HG03460 (cell line): Measurements from ENCODE around the gene TNFSF12.
"Not testable (repeated sequence)": the region's sequence is repeated elsewhere in the genome, so short reads cannot be mapped to it uniquely, and the experiment has no call there.

Experiments
- ATAC-seq: cut with Tn5 transposase; IDR thresholded peaks from one replicate; pipeline ENCODE4 v1.9.1; 2021; ENCODE audit not compliant: unreplicated experiment

The TNFSF12 gene

DNA sequence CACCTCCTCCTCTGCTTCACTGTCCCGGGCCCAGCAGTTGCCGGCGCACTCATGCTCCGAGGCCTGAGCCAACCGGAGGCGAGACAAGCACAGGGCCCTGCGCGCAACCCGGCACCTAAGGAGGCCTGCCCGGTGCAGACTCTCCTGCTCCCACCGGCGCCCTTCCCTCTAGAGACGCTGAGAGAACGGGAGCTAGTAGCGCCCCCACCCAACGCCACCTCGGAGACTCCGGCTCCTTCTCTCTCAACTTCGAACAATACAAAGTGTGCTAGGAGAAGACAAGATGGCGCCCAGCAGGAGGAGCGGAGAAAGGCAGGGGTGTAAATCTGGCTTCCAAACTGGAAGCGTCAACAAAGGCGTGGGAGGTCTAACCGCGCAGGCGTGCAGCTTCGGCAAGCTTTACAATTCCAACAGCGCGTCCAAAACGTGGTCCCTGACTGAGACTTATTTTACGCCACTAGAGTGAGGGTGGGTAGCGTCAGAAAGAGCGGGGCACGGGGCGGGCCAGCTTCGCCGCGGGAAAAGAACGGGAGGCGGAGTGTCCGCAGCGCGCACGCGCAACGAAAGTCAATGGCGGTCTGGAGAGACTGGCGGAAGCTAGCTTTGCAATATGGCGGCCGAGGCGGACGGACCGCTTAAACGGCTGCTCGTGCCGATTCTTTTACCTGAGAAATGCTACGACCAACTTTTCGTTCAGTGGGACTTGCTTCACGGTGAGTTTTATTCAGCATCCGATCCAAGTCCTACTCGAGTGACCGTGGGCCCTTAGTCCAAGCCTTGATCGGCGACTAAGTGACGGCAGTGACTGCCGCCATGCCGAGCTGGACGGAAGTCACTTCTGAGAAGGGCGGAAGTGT, 34.6 kb downstream of the TNFSF12 start, which contains the start of gene MPDU1:
Gene MPDU1, plus strand, starts transcription at position 600 of the 857 bp plus-strand sequence. Its CDS starts 11 bp downstream, at position 611.
- peak; percentile 55 for ATAC-seq

GRCh38 chr17:7586673-7587419, 38.0 kb downstream of the TNFSF12 start:
- ATAC-seq = no peak

DNA sequence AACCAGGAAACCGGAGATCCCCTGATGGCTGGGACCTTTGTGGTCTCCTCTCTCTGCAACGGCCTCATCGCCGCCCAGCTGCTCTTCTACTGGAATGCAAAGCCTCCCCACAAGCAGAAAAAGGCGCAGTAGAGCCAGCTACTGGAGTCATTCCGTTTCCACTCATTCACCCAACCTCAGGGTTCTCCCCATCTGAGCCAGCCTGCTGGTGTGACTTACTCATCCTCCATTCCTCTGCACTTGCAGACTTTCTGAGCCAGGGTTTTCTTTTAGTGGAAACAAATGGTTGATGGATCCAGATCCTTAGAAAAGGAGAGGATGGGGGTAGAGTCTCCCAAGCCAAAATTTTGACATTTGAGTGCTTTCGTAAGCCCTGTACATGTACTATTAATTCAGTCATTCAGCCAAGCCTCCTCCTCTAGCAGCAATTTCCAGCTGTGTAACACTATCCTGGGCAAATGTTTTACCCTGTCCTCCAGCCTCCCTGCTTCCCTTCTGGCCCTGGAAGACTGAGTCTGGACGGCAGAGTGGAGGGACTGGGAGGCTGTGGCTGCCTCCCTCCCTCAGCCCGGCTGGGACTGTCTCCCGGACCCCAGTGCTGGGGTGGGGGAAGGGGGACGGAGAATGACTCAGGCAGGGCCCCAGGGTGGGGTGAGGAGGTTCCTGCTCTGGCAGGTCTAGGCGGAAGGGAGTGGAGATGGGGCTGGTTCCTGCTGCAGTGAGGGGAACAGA, 38.7 kb downstream of the TNFSF12 start:
- ATAC-seq = no peak

- no peak for ATAC-seq
Observed at GRCh38 chr17:7588553-7589203, 39.8 kb downstream of the TNFSF12 start.

GRCh38 chr17:7589204-7589868, 40.5 kb downstream of the TNFSF12 start:
- ATAC-seq = no peak

DNA sequence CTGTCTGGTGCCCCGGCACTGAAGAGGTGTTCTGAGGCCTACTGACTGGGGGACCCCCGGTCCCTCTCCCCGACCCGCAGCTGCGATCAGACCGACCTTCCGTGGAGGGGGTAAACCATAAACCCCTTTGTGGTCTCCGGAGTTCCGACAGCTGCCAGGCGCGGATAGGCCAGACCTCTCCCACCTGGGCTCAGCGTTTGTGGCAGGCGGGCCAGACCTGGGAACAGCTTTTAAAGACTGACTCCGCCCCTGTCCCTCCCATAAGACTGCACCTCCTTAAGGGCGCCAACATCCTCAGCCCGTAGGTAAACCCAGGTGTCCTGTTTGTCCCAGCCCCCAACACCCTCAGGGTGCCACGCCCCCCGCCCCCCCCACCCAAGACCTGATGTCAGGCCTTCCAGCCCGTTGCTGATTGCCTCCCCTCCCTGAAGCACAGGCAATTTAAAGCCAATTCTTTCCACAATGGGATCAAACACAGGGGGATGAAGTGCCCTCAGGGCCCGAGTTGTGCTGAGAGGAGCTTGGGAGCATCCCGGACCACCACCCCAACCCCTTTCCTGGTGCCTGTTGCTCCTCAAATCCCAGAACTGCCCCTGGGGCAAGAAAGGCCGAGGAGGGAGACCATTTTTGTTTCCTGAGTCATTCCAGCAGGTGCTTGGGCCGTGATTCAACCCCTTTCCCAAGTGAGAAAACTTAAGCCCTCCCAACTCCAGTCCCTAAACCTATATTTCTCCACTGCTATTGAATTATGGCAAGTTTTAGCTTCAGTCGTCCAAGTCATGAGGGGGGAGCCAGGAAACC, 41.2 kb downstream of the TNFSF12 start, which contains the start of gene SOX15:
Gene SOX15, minus strand, starts transcription at position 204 of the 801 bp plus-strand sequence. CDS start 418 bp downstream, outside the sequence.
- no peak for ATAC-seq

- ATAC-seq = no peak
Observed at GRCh38 chr17:7590743-7591142, 41.9 kb downstream of the TNFSF12 start.

- no peak for ATAC-seq
Observed at GRCh38 chr17:7591596-7591995, 42.7 kb downstream of the TNFSF12 start.

DNA sequence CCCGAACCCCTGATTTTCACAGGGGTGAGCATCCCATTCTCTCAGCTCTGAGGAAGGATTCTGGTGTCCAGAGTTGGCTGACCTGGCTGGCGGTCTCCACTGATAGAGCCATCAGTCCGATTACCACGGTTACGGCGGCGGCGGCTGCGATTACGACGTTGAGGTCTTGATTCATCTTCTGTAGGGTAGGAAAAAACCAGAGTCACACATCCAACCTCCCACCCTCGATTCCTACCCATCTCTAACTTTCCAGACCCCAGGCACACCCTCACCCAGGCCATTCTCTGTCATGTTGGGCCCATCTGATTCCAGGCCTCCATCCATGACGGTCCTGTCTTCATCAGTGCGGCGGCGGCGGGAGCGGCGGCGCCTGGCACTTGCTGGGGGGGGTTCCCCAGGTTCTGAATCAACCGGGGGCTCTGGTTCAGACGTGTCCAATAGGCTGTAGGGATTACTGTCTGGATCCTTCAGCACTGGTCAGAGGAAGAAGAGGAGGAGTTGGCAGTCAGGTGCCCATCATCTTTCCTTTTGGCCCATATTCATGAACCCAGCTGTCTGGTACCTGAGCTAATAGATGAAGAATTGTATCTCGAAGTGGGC, 43.7 kb downstream of the TNFSF12 start:
- ATAC-seq = no peak

DNA sequence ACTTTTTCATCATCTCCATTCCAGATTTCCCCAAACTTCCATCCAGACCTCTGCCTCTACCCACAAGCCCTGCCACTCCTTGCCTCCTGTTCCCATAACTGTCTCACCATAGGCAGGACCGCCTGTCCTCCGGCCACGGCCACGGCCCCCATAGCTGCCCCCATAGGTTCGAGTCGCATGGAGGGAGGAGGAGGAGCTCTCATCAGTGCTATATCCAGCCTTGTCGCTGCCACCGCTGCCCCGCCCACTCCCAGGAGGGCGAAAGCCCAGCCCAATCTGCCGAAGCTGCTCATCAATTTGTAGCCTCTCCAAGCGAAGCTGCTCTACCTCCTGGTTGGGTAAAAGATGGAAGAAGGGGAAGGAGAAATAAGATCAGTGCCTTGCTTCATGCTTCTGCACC, 44.4 kb downstream of the TNFSF12 start:
- ATAC-seq = no peak

DNA sequence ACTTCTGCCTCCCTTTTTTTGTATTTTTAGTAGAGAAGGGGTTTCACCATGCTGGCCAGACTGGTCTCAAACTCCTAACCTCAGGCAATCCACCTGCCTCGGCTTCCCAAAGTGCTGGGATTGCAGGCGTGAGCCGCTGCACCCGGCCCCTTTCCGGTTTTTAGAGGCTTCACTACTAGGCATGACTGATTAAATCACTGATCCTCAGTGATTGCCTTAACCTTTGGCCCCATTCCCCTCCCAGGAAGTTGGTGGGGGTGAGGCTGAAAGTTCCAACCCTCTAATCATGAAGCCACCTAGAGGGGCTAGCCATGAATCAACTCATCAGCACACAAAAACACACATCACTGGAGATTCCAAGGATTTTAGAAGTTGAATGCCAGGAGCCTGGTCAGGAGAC, 48.7 kb downstream of the TNFSF12 start:
- not testable (repeated sequence) for ATAC-seq

- no peak for ATAC-seq
Observed at GRCh38 chr17:7606280-7606679, 57.4 kb downstream of the TNFSF12 start.
